SK-N-MC (cell line): Measurements from ENCODE around the gene COL8A1.

Experiments
- EZH2 ChIP-seq: fragments of 200-600 bp; sonication (generic); IDR thresholded peaks from one replicate; pipeline ENCODE4 v1.6.1; 2017; ENCODE audit warnings: antibody characterized with exemption
- POLR2AphosphoS5 ChIP-seq: IDR thresholded peaks from 2 replicates; pipeline ENCODE4 v1.6.1; 2012; ENCODE audit warnings: mild to moderate bottlenecking, low read depth, low read length, borderline replicate concordance

DNA sequence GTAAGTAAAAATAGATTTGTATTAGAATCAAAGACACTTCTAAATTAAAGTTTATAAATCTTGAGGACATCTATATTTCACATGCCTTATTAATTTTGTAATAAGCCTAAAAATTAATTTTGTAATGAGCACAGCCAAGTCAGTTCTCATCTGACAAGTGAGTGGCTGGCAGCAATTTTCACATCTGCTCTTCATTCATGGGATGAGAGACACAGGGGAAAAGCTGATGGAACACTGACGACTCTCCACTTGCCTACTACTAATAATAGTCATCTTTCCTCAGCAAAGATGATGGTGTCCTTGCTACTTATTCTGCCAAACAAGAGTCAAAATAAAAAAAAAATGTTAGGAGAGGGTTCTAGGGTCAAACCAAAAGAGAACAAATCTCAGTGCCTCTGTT, 164.9 kb downstream of the COL8A1 start:
- no peak for TF ChIP-seq EZH2
- TF ChIP-seq POLR2AphosphoS5 = no peak
